WI38 (cell line): ENCODE data around the gene FSD2.
"Not testable (repeated sequence)": the region's sequence is repeated elsewhere in the genome, so short reads cannot be mapped to it uniquely, and the experiment has no call there.

Experiments used
- H3K4me3 ChIP-seq: 2 replicates; pipeline ENCODE4 v1.5.1; 2011; ENCODE audit warnings: low read depth, mild to moderate bottlenecking, control low read depth, low read length
- CTCF ChIP-seq: IDR thresholded peaks from 2 replicates; pipeline ENCODE4 v1.5.1; 2012; ENCODE audit warnings: low read depth, mild to moderate bottlenecking, control low read depth, low read length

The FSD2 gene

GRCh38 chr15:82830427-82831173, 24.7 kb upstream of the FSD2 start:
- no peak for TF ChIP-seq CTCF

GRCh38 chr15:82829234-82829633, 23.4 kb upstream of the FSD2 start:
- no peak for TF ChIP-seq CTCF
- no peak overlapping the region for H3K4me3 ChIP-seq

More at GRCh38 chr15:82830427-82831173, 24.7 kb upstream of the FSD2 start:
- no peak overlapping the region for H3K4me3 ChIP-seq

DNA sequence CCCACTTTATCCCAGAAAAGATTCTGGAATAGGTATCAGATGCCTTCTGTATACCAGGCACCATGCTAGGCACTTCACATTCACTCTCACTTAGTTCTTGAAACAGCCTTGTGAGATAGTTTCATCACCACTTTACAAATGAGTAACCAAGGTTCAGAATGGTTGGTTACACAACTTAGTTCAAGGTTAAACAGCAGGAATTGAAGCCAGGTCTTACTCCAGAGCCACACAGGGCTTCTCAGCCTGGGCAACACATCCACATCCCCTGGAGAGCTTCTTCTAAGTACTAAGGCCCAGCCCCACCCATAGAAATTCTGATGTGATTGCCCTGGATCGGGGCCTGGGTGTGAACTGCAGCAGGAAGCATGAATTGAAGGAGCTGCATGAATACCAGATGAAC, 22.2 kb upstream of the FSD2 start:
- H3K4me3 ChIP-seq: no peak overlapping the region
- no peak for TF ChIP-seq CTCF

- no peak overlapping the region for H3K4me3 ChIP-seq
- TF ChIP-seq CTCF: no peak
Measured at GRCh38 chr15:82823049-82823448, 17.2 kb upstream of the FSD2 start.

GRCh38 chr15:82821851-82822250, 16.0 kb upstream of the FSD2 start:
- H3K4me3 ChIP-seq: not testable (repeated sequence)

DNA sequence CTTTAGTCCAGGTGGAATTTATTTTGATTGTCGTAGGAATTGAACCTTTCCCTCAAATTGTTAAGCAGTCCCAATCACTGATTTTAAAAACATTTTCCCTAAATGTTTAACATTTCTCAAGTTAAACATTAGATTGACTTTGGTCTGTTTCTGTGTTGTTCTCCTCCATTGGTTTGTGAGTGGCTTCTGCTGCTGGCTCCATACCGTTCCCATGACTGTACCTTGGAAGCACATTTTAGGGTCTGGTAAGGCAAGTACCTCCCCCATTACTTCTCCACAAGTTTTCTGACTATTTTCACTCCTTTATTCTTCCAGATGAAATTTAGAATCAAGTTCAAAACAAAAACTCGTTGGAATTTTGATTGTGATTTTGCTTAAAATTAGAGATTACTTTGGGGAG, 15.5 kb upstream of the FSD2 start:
- H3K4me3 ChIP-seq: not testable (repeated sequence)

GRCh38 chr15:82820128-82820527, 14.3 kb upstream of the FSD2 start:
- H3K4me3 ChIP-seq: no peak overlapping the region

DNA sequence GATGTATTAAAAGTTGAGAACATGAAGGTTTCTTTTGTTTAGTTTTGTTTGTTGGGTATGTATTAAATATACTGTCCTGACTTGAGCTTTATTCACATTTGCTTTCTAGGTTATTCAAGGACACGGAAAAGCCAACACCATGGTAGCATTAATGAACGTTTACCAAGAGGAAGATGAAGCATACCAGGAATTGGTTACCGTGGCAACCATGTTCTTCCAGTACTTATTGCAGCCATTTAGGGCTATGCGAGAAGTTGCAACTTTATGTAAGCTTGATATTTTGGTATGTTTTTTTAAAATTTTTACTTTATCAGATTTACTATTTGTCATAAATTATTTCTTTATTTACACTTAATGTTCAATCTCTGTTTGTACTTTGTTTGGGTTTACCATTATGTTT, 7.1 kb upstream of the FSD2 start:
- TF ChIP-seq CTCF: no peak
- H3K4me3 ChIP-seq: no peak overlapping the region

More at GRCh38 chr15:82820128-82820527, 14.3 kb upstream of the FSD2 start:
- no peak for TF ChIP-seq CTCF
